ENCODE results near the gene NBL1.
A peak's percentile ranks its signal among the peaks of the same experiment; 100 is the strongest.

The NBL1 gene

GRCh38 chr1:19613171-19613703, 30.9 kb upstream of the NBL1 start:
- DNase-seq (ENCODE audit: low spot score in 2 of 2) (no peak), ATAC-seq (replicated peaks; ENCODE audit: extremely low read depth, poor library complexity, severe bottlenecking) (no peak)
- Mint-ChIP-seq H3K27ac (ENCODE audit: low read depth) (no peak overlapping the region), H3K27me3 (no peaks in the 10 kb centered on the region), H3K36me3 (ENCODE audit: insufficient read depth) (peaks cover 5% of the 10 kb centered on the region), H3K4me1 (peaks cover 28% of the 10 kb centered on the region), H3K9me3 (no peaks in the 10 kb centered on the region), H3K4me3 (no peak overlapping the region)

- peaks cover 5% of the 10 kb centered on the region for H3K36me3 Mint-ChIP-seq (ENCODE audit: insufficient read depth)
- no peaks in the 10 kb centered on the region for H3K27me3 Mint-ChIP-seq
- peak overlapping the region; percentile 27 for H3K27ac Mint-ChIP-seq (ENCODE audit: low read depth)
- peaks cover 20% of the 10 kb centered on the region for H3K4me1 Mint-ChIP-seq
- no peaks in the 10 kb centered on the region for H3K9me3 Mint-ChIP-seq
- DNase-seq (ENCODE audit: low spot score in 2 of 2) (no peak), ATAC-seq (replicated peaks; ENCODE audit: extremely low read depth, poor library complexity, severe bottlenecking) (no peak)
- no peak overlapping the region for H3K4me3 Mint-ChIP-seq
These were observed 28.7 kb upstream of the NBL1 start for GRCh38 chr1:19615438-19615837.

GRCh38 chr1:19616489-19616888, 27.6 kb upstream of the NBL1 start:
- no peak for ATAC-seq (replicated peaks; ENCODE audit: extremely low read depth, poor library complexity, severe bottlenecking)
- Mint-ChIP-seq H3K27me3 (no peaks in the 10 kb centered on the region), H3K9me3 (no peaks in the 10 kb centered on the region), H3K4me1 (peaks cover 20% of the 10 kb centered on the region), H3K27ac (ENCODE audit: low read depth) (no peak overlapping the region), H3K4me3 (no peak overlapping the region), H3K36me3 (ENCODE audit: insufficient read depth) (peaks cover 5% of the 10 kb centered on the region)
- no peak for DNase-seq (ENCODE audit: low spot score in 2 of 2)

GRCh38 chr1:19617376-19617775, 26.7 kb upstream of the NBL1 start:
- Mint-ChIP-seq H3K9me3 (no peaks in the 10 kb centered on the region), H3K4me3 (no peak overlapping the region), H3K27ac (ENCODE audit: low read depth) (no peak overlapping the region), H3K4me1 (peaks cover 20% of the 10 kb centered on the region), H3K27me3 (no peaks in the 10 kb centered on the region), H3K36me3 (ENCODE audit: insufficient read depth) (peaks cover 9% of the 10 kb centered on the region)
- DNase-seq (ENCODE audit: low spot score in 2 of 2), result no peak
- no peak for ATAC-seq (replicated peaks; ENCODE audit: extremely low read depth, poor library complexity, severe bottlenecking)

- H3K9me3 Mint-ChIP-seq, result no peaks in the 10 kb centered on the region
- no peak overlapping the region for H3K4me3 Mint-ChIP-seq
- DNase-seq (ENCODE audit: low spot score in 2 of 2) (no peak), ATAC-seq (replicated peaks; ENCODE audit: extremely low read depth, poor library complexity, severe bottlenecking) (no peak)
- H3K27ac Mint-ChIP-seq (ENCODE audit: low read depth), result no peak overlapping the region
- no peaks in the 10 kb centered on the region for H3K27me3 Mint-ChIP-seq
- H3K36me3 Mint-ChIP-seq (ENCODE audit: insufficient read depth), result peaks cover 14% of the 10 kb centered on the region
- peaks cover 12% of the 10 kb centered on the region for H3K4me1 Mint-ChIP-seq
These were observed 25.7 kb upstream of the NBL1 start for GRCh38 chr1:19618428-19618827.

- ATAC-seq (replicated peaks; ENCODE audit: extremely low read depth, poor library complexity, severe bottlenecking), result no peak
- Mint-ChIP-seq H3K36me3 (ENCODE audit: insufficient read depth) (peaks cover 24% of the 10 kb centered on the region), H3K27me3 (no peaks in the 10 kb centered on the region), H3K4me3 (no peak overlapping the region), H3K9me3 (no peaks in the 10 kb centered on the region), H3K27ac (ENCODE audit: low read depth) (no peak overlapping the region), H3K4me1 (peaks cover 8% of the 10 kb centered on the region)
- DNase-seq (ENCODE audit: low spot score in 2 of 2), result no peak
These were observed 24.3 kb upstream of the NBL1 start for GRCh38 chr1:19619697-19620384.

- Mint-ChIP-seq H3K36me3 (ENCODE audit: insufficient read depth) (peaks cover 25% of the 10 kb centered on the region), H3K4me3 (no peak overlapping the region), H3K4me1 (no peaks in the 10 kb centered on the region), H3K27me3 (no peaks in the 10 kb centered on the region), H3K27ac (ENCODE audit: low read depth) (no peak overlapping the region), H3K9me3 (no peaks in the 10 kb centered on the region)
- no peak for ATAC-seq (replicated peaks; ENCODE audit: extremely low read depth, poor library complexity, severe bottlenecking)
- no peak for DNase-seq (ENCODE audit: low spot score in 2 of 2)
These were observed 23.3 kb upstream of the NBL1 start for GRCh38 chr1:19620786-19621185.

GRCh38 chr1:19621274-19621950, 22.7 kb upstream of the NBL1 start:
- ATAC-seq (replicated peaks; ENCODE audit: extremely low read depth, poor library complexity, severe bottlenecking) (no peak), DNase-seq (ENCODE audit: low spot score in 2 of 2) (no peak)
- Mint-ChIP-seq H3K27me3 (no peaks in the 10 kb centered on the region), H3K4me1 (no peaks in the 10 kb centered on the region), H3K9me3 (no peaks in the 10 kb centered on the region), H3K4me3 (no peak overlapping the region), H3K27ac (ENCODE audit: low read depth) (no peak overlapping the region), H3K36me3 (ENCODE audit: insufficient read depth) (peaks cover 30% of the 10 kb centered on the region)

- H3K36me3 Mint-ChIP-seq (ENCODE audit: insufficient read depth), result peaks cover 30% of the 10 kb centered on the region
- H3K9me3 Mint-ChIP-seq, result no peaks in the 10 kb centered on the region
- no peak overlapping the region for H3K27ac Mint-ChIP-seq (ENCODE audit: low read depth)
- DNase-seq (ENCODE audit: low spot score in 2 of 2) (no peak), ATAC-seq (replicated peaks; ENCODE audit: extremely low read depth, poor library complexity, severe bottlenecking) (no peak)
- no peaks in the 10 kb centered on the region for H3K27me3 Mint-ChIP-seq
- H3K4me1 Mint-ChIP-seq, result no peaks in the 10 kb centered on the region
- no peak overlapping the region for H3K4me3 Mint-ChIP-seq
These were observed 21.9 kb upstream of the NBL1 start for GRCh38 chr1:19622204-19622603.

- Mint-ChIP-seq H3K4me3 (no peak overlapping the region), H3K4me1 (no peaks in the 10 kb centered on the region), H3K9me3 (no peaks in the 10 kb centered on the region), H3K36me3 (ENCODE audit: insufficient read depth) (peaks cover 29% of the 10 kb centered on the region), H3K27me3 (no peaks in the 10 kb centered on the region), H3K27ac (ENCODE audit: low read depth) (no peak overlapping the region)
- no peak for ATAC-seq (replicated peaks; ENCODE audit: extremely low read depth, poor library complexity, severe bottlenecking)
- DNase-seq (ENCODE audit: low spot score in 2 of 2), result no peak
These were observed 20.6 kb upstream of the NBL1 start for GRCh38 chr1:19623523-19623922.

- DNase-seq (ENCODE audit: low spot score in 2 of 2) (no peak), ATAC-seq (replicated peaks; ENCODE audit: extremely low read depth, poor library complexity, severe bottlenecking) (no peak)
- Mint-ChIP-seq H3K27me3 (no peaks in the 10 kb centered on the region), H3K9me3 (no peaks in the 10 kb centered on the region), H3K4me1 (no peaks in the 10 kb centered on the region), H3K36me3 (ENCODE audit: insufficient read depth) (peaks cover 31% of the 10 kb centered on the region), H3K4me3 (no peak overlapping the region), H3K27ac (ENCODE audit: low read depth) (no peak overlapping the region)
These were observed 18.7 kb upstream of the NBL1 start for GRCh38 chr1:19625291-19625937.

GRCh38 chr1:19628879-19629278, 15.2 kb upstream of the NBL1 start:
- no peak overlapping the region for H3K4me3 Mint-ChIP-seq
- DNase-seq (ENCODE audit: low spot score in 2 of 2) (no peak), ATAC-seq (replicated peaks; ENCODE audit: extremely low read depth, poor library complexity, severe bottlenecking) (no peak)
- H3K9me3 Mint-ChIP-seq, result no peaks in the 10 kb centered on the region
- H3K4me1 Mint-ChIP-seq, result no peaks in the 10 kb centered on the region
- no peak overlapping the region for H3K27ac Mint-ChIP-seq (ENCODE audit: low read depth)
- peaks cover 18% of the 10 kb centered on the region for H3K36me3 Mint-ChIP-seq (ENCODE audit: insufficient read depth)
- H3K27me3 Mint-ChIP-seq, result no peaks in the 10 kb centered on the region

GRCh38 chr1:19629357-19629756, 14.8 kb upstream of the NBL1 start:
- no peak for ATAC-seq (replicated peaks; ENCODE audit: extremely low read depth, poor library complexity, severe bottlenecking)
- no peak overlapping the region for H3K27ac Mint-ChIP-seq (ENCODE audit: low read depth)
- H3K4me3 Mint-ChIP-seq, result no peak overlapping the region
- peaks cover 16% of the 10 kb centered on the region for H3K36me3 Mint-ChIP-seq (ENCODE audit: insufficient read depth)
- no peaks in the 10 kb centered on the region for H3K27me3 Mint-ChIP-seq
- H3K4me1 Mint-ChIP-seq, result no peaks in the 10 kb centered on the region
- H3K9me3 Mint-ChIP-seq, result no peaks in the 10 kb centered on the region
- DNase-seq (ENCODE audit: low spot score in 2 of 2), result no peak
